ENCODE measurements around the gene SCRT2.
"Not testable (repeated sequence)": the region's sequence is repeated elsewhere in the genome, so short reads cannot be mapped to it uniquely, and the experiment has no call there.

SCRT2 gene

GRCh38 chr20:699811-700338, 24.3 kb upstream of the SCRT2 start:
- DNase-seq, result no peak

GRCh38 chr20:699342-699741, 23.7 kb upstream of the SCRT2 start:
- no peak for DNase-seq

GRCh38 chr20:698276-698675, 22.7 kb upstream of the SCRT2 start:
- no peak for DNase-seq

- DNase-seq, result no peak
These were observed 22.2 kb upstream of the SCRT2 start for GRCh38 chr20:697826-698225.

GRCh38 chr20:695165-695866, 19.7 kb upstream of the SCRT2 start:
- no peak for DNase-seq

GRCh38 chr20:694496-694895, 18.9 kb upstream of the SCRT2 start:
- no peak for DNase-seq

- not testable (repeated sequence) for DNase-seq
These were observed 18.2 kb upstream of the SCRT2 start for GRCh38 chr20:693786-694185.

GRCh38 chr20:692044-692443, 16.4 kb upstream of the SCRT2 start:
- DNase-seq, result no peak

GRCh38 chr20:689947-690346, 14.3 kb upstream of the SCRT2 start:
- DNase-seq, result no peak

- DNase-seq, result no peak
These were observed 13.7 kb upstream of the SCRT2 start for GRCh38 chr20:689348-689747.

- DNase-seq, result no peak
These were observed 13.2 kb upstream of the SCRT2 start for GRCh38 chr20:688809-689212.

GRCh38 chr20:687468-688203, 12.0 kb upstream of the SCRT2 start:
- DNase-seq, result no peak

GRCh38 chr20:684676-685319, 9.2 kb upstream of the SCRT2 start:
- DNase-seq, result no peak

- no peak for DNase-seq
These were observed 6.5 kb upstream of the SCRT2 start for GRCh38 chr20:682123-682522.

GRCh38 chr20:680638-681187, 5.1 kb upstream of the SCRT2 start:
- no peak for DNase-seq

- no peak for DNase-seq
These were observed 2.4 kb upstream of the SCRT2 start for GRCh38 chr20:677957-678356.

GRCh38 chr20:676967-677366, 1.4 kb upstream of the SCRT2 start:
- no peak for DNase-seq

GRCh38 chr20:676315-676937, 824 bp upstream of the SCRT2 start:
- no peak for DNase-seq

GRCh38 chr20:675033-675452, 559 bp downstream of the SCRT2 start:
- no peak for DNase-seq

GRCh38 chr20:673603-674001, 2.0 kb downstream of the SCRT2 start:
- no peak for DNase-seq

GRCh38 chr20:672963-673602, 2.5 kb downstream of the SCRT2 start:
- DNase-seq, result no peak

GRCh38 chr20:671252-672030, 4.2 kb downstream of the SCRT2 start:
- no peak for DNase-seq

Measured in activated CD4-positive, alpha-beta T cell treated with anti-CD3 and anti-CD28 coated beads, Interleukin-2, amount 50 U/mL, for 16 hours (primary cell).